Activated effector memory CD4-positive, alpha-beta T cell treated with Interleukin-2 at 50 U/mL for 16 hours (primary cell): Measurements from ENCODE around the gene PAMR1.

Experiments used
- DNase-seq: peaks from one replicate; pipeline ENCODE4 v3.0.0-alpha.2; 2020

PAMR1 gene

DNA sequence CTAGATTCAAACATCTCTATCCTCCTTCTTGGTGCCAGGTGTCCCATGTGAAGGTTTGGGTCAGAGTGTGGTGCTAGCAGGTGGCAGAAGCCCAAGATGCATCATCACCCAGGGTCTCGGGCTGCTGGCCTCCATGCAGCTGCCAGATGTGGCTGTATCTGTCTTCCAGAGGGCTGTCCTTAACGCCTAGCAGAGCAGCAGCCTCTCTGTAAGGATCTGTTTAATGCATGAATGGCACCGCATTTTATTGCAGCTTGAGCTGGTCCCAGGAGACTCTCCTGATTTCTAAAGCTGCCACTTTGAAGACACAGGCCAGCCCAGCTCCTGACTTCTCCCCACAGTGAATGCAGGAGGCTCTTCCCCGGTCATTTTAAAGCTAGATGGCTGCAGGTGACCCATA, 132.3 kb downstream of the PAMR1 start:
- no peak for DNase-seq

DNA sequence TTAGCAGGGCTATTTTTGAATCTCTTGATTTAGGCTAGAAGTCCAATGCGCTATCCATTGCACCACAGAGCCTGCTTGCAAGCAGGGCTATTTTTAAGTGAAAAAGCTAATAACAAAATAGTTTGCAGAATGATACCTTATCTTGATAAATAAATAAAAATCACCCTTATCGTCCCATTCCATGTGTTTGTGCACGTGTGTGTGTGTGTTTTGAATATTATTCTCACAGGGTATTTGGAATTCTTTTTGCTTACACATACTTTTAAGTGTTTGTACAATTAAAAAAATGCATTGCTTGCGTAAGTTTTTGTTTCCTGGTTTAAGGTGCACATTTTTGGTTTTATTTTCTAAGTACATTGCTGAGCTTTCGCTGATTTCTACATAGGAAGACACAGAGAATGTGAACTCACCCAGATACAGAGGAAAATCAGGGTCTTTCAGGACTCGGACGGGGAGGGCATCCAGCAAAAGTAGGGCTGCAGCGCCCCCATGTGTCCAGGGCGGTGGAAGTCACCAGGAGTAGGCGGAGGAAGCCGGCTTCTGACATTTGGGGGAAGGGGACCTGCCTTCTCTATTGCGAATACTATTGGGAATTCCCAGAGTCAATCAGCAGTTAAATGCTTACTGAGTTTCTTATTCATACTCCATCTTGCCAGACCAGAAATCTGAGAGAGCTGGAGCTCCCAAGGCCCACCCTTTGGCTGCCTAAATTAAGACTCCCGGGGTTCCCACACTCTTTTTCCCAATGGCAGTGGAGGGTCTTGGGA, 133.3 kb downstream of the PAMR1 start:
- peak; percentile 68 for DNase-seq

GRCh38 chr11:35390737-35391682, 134.4 kb downstream of the PAMR1 start:
- no peak for DNase-seq

- DNase-seq: no peak
Measured at GRCh38 chr11:35389897-35390465, 135.4 kb downstream of the PAMR1 start.

- no peak for DNase-seq
Measured at GRCh38 chr11:35389112-35389511, 136.3 kb downstream of the PAMR1 start.

DNA sequence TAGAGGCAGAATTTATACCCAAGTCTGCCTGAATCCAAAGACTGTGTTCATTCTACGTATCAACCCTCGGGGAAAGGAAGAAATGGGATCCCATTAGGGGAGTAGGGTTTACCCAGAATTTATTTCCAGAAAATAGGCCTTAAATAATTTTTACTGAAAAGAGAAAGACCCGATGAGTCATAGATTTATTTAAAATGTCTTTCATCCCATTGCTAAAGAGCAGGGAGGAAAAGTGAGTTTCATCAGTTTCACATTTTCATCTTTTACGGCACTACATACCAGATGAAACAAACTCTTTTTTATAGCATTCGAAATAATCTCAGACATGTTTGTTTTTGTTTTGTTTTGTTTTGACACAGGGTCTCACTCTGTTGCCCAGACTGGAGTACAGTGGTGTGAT, 137.4 kb downstream of the PAMR1 start:
- no peak for DNase-seq

GRCh38 chr11:35387111-35387982, 138.1 kb downstream of the PAMR1 start:
- no peak for DNase-seq

DNA sequence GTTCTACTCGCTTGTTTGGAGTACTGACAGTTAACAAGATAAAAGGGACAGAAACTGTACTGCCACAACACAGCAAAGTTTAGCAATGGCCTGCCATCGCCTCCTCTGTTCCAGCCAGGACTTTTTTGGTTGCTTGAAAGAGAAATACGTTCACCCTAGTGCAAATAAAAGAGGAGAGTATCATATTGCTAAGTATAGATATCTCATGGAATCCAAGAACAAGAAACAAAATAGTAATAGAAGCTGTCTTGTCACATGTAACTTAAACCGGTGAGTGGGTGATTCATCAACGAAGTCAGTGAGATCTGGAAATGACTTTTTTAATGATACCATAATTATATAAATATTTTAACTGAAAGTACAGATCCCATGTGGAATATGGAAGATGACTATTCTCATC, 141.5 kb downstream of the PAMR1 start:
- no peak for DNase-seq
